Effector memory CD4-positive, alpha-beta T cell (primary cell): ENCODE measurements around the gene PTPRM.
"Not testable (repeated sequence)": the region's sequence is repeated elsewhere in the genome, so short reads cannot be mapped to it uniquely, and the experiment has no call there.

Experiments
- DNase-seq, 3 donors: peaks; one replicate each; pipeline ENCODE4 v3.0.0-alpha.2; 2020
- H3K27ac ChIP-seq: 2 replicates; pipeline ENCODE4 v1.7.0; 2013; ENCODE audit warnings: mild to moderate bottlenecking, low read length, moderate library complexity; ENCODE audit not compliant: insufficient read depth, poor library complexity, severe bottlenecking
- H3K27me3 ChIP-seq: replicated peaks from 2 replicates; pipeline ENCODE4 v1.7.0; 2013; ENCODE audit warnings: mild to moderate bottlenecking, low read length; ENCODE audit not compliant: insufficient read depth, control insufficient read depth, poor library complexity, severe bottlenecking
- H3K36me3 ChIP-seq: 2 replicates; pipeline ENCODE4 v1.7.0; 2013; ENCODE audit warnings: mild to moderate bottlenecking, low read length, moderate library complexity; ENCODE audit not compliant: control insufficient read depth, insufficient read depth
- H3K4me1 ChIP-seq: 2 replicates; pipeline ENCODE4 v1.7.0; 2013; ENCODE audit warnings: low read length, mild to moderate bottlenecking; ENCODE audit not compliant: control insufficient read depth, insufficient read depth, poor library complexity, severe bottlenecking
- H3K4me3 ChIP-seq: 2 replicates; pipeline ENCODE4 v1.7.0; 2013; ENCODE audit warnings: low read length, low read depth, mild to moderate bottlenecking; ENCODE audit not compliant: insufficient read depth, poor library complexity, severe bottlenecking
- H3K9me3 ChIP-seq: 2 replicates; pipeline ENCODE4 v1.7.0; 2013; ENCODE audit warnings: mild to moderate bottlenecking, low read length, moderate library complexity; ENCODE audit not compliant: control insufficient read depth

Gene PTPRM

GRCh38 chr18:8431036-8431435 lies 863.9 kb downstream of the PTPRM start:
- Histone ChIP-seq H3K9me3 (no peaks in the 10 kb centered on the region), H3K27ac (no peak overlapping the region), H3K4me3 (no peak overlapping the region), H3K27me3 (no peaks in the 10 kb centered on the region), H3K4me1 (no peaks in the 10 kb centered on the region), H3K36me3 (no peaks in the 10 kb centered on the region)
- DNase-seq = no peak

- no peaks in the 10 kb centered on the region for H3K36me3 ChIP-seq
- no peak overlapping the region for H3K4me3 ChIP-seq
- no peak for DNase-seq
- no peak overlapping the region for H3K27ac ChIP-seq
- H3K27me3 ChIP-seq = no peaks in the 10 kb centered on the region
- no peaks in the 10 kb centered on the region for H3K4me1 ChIP-seq
- no peaks in the 10 kb centered on the region for H3K9me3 ChIP-seq
Observed at GRCh38 chr18:8433323-8433722, 866.2 kb downstream of the PTPRM start.

- Histone ChIP-seq H3K4me1 (no peaks in the 10 kb centered on the region), H3K27ac (no peak overlapping the region), H3K9me3 (no peaks in the 10 kb centered on the region), H3K27me3 (no peaks in the 10 kb centered on the region), H3K36me3 (no peaks in the 10 kb centered on the region), H3K4me3 (no peak overlapping the region)
- no peak for DNase-seq
Observed at GRCh38 chr18:8433771-8434170, 866.7 kb downstream of the PTPRM start.

GRCh38 chr18:8435376-8435775 lies 868.3 kb downstream of the PTPRM start:
- Histone ChIP-seq H3K36me3 (no peaks in the 10 kb centered on the region), H3K4me1 (no peaks in the 10 kb centered on the region), H3K27ac (no peak overlapping the region), H3K27me3 (no peaks in the 10 kb centered on the region), H3K4me3 (no peak overlapping the region), H3K9me3 (no peaks in the 10 kb centered on the region)
- no peak for DNase-seq

GRCh38 chr18:8439055-8439454 lies 871.9 kb downstream of the PTPRM start:
- no peaks in the 10 kb centered on the region for H3K9me3 ChIP-seq
- H3K4me3 ChIP-seq = no peak overlapping the region
- H3K4me1 ChIP-seq = no peaks in the 10 kb centered on the region
- no peaks in the 10 kb centered on the region for H3K27me3 ChIP-seq
- H3K36me3 ChIP-seq = no peaks in the 10 kb centered on the region
- H3K27ac ChIP-seq = no peak overlapping the region
- no peak for DNase-seq

GRCh38 chr18:8443505-8443904 lies 876.4 kb downstream of the PTPRM start:
- Histone ChIP-seq H3K4me3 (no peak overlapping the region), H3K27ac (no peak overlapping the region), H3K27me3 (no peaks in the 10 kb centered on the region), H3K9me3 (no peaks in the 10 kb centered on the region), H3K4me1 (no peaks in the 10 kb centered on the region), H3K36me3 (no peaks in the 10 kb centered on the region)
- no peak for DNase-seq

- not testable (repeated sequence) for H3K9me3 ChIP-seq, H3K36me3 ChIP-seq, H3K27me3 ChIP-seq, H3K4me3 ChIP-seq, DNase-seq, H3K4me1 ChIP-seq, H3K27ac ChIP-seq
Observed at GRCh38 chr18:8446936-8447335, 879.8 kb downstream of the PTPRM start.

GRCh38 chr18:8448130-8448529 lies 881.0 kb downstream of the PTPRM start:
- DNase-seq = no peak
- Histone ChIP-seq H3K4me3 (no peak overlapping the region), H3K27me3 (no peaks in the 10 kb centered on the region), H3K27ac (no peak overlapping the region), H3K4me1 (no peaks in the 10 kb centered on the region), H3K36me3 (no peaks in the 10 kb centered on the region), H3K9me3 (no peaks in the 10 kb centered on the region)

GRCh38 chr18:8450013-8450412 lies 882.9 kb downstream of the PTPRM start:
- no peaks in the 10 kb centered on the region for H3K9me3 ChIP-seq
- H3K27ac ChIP-seq = no peak overlapping the region
- H3K36me3 ChIP-seq = no peaks in the 10 kb centered on the region
- H3K4me3 ChIP-seq = no peak overlapping the region
- no peaks in the 10 kb centered on the region for H3K27me3 ChIP-seq
- no peak for DNase-seq
- no peaks in the 10 kb centered on the region for H3K4me1 ChIP-seq

- no peaks in the 10 kb centered on the region for H3K4me1 ChIP-seq
- no peaks in the 10 kb centered on the region for H3K27me3 ChIP-seq
Observed at GRCh38 chr18:8450898-8451665, 884.0 kb downstream of the PTPRM start.

More at GRCh38 chr18:8450898-8451665, 884.0 kb downstream of the PTPRM start:
- H3K36me3 ChIP-seq = no peaks in the 10 kb centered on the region
- no peak overlapping the region for H3K27ac ChIP-seq
- no peaks in the 10 kb centered on the region for H3K9me3 ChIP-seq
- H3K4me3 ChIP-seq = no peak overlapping the region
- DNase-seq = no peak
